Trophoblast cell (in vitro differentiated cells and primary cell): Measurements from ENCODE around the gene PBX1.

Source experiments
- DNase-seq, 2 donors: peaks; one replicate each; pipeline ENCODE4 v3.0.0-alpha.2; 2016
- H2AFZ ChIP-seq: 2 replicates; pipeline ENCODE4 v1.6.1; 2013; ENCODE audit warnings: low read length, moderate library complexity, mild to moderate bottlenecking; ENCODE audit not compliant: insufficient read depth, poor library complexity
- H2AK5ac ChIP-seq: 2 replicates; pipeline ENCODE4 v1.6.1; 2013; ENCODE audit warnings: mild to moderate bottlenecking, low read length
- H2BK120ac ChIP-seq: 2 replicates; pipeline ENCODE4 v1.6.1; 2013; ENCODE audit warnings: low read length, mild to moderate bottlenecking, moderate library complexity; ENCODE audit not compliant: insufficient read depth, poor library complexity
- H2BK12ac ChIP-seq: 2 replicates; pipeline ENCODE4 v1.6.1; 2013; ENCODE audit warnings: mild to moderate bottlenecking, low read length, moderate library complexity
- H2BK5ac ChIP-seq: 2 replicates; pipeline ENCODE4 v1.6.1; 2013; ENCODE audit warnings: low read length, low read depth, moderate library complexity, mild to moderate bottlenecking; ENCODE audit not compliant: poor library complexity
- H3K14ac ChIP-seq: 2 replicates; pipeline ENCODE4 v1.6.1; 2013; ENCODE audit warnings: mild to moderate bottlenecking, low read length
- H3K18ac ChIP-seq: 2 replicates; pipeline ENCODE4 v1.6.1; 2013; ENCODE audit warnings: mild to moderate bottlenecking, low read length
- H3K23ac ChIP-seq: 2 replicates; pipeline ENCODE4 v1.6.1; 2013; ENCODE audit warnings: low read length
- H3K27ac ChIP-seq: 2 replicates; pipeline ENCODE4 v1.5.1; 2013; ENCODE audit warnings: low read depth, mild to moderate bottlenecking, inconsistent platforms, low read length, moderate library complexity
- H3K27me3 ChIP-seq: 2 replicates; pipeline ENCODE4 v1.6.1; 2013; ENCODE audit warnings: inconsistent platforms, mild to moderate bottlenecking, low read length, moderate library complexity; ENCODE audit not compliant: insufficient read depth
- H3K36me3 ChIP-seq, 2 experiments: 1 replicate in 1 of 2; 2 replicates in 1 of 2; pipeline ENCODE4 v1.6.1; 2013; ENCODE audit warnings: low read length in 2 of 2, mild to moderate bottlenecking in 2 of 2, moderate library complexity in 1 of 2; ENCODE audit not compliant: insufficient read depth in 2 of 2, control insufficient read depth in 1 of 2
- H3K4ac ChIP-seq: 2 replicates; pipeline ENCODE4 v1.6.1; 2013; ENCODE audit warnings: low read depth, mild to moderate bottlenecking, low read length, moderate library complexity
- H3K4me1 ChIP-seq, 2 experiments: 1 replicate in 1 of 2; 2 replicates in 1 of 2; pipeline ENCODE4 v1.6.1; 2013; ENCODE audit warnings: low read length in 2 of 2, mild to moderate bottlenecking in 2 of 2, moderate library complexity in 1 of 2; ENCODE audit not compliant: insufficient read depth in 2 of 2, control insufficient read depth in 1 of 2
- H3K4me2 ChIP-seq: 2 replicates; pipeline ENCODE4 v1.6.1; 2013; ENCODE audit warnings: inconsistent platforms, mild to moderate bottlenecking, low read length, moderate library complexity
- H3K4me3 ChIP-seq: 2 replicates; pipeline ENCODE4 v1.5.1; 2013; ENCODE audit warnings: mild to moderate bottlenecking, low read depth, low read length, inconsistent platforms
- H3K79me1 ChIP-seq: one replicate; pipeline ENCODE4 v1.6.1; 2013; ENCODE audit warnings: low read length
- H3K79me2 ChIP-seq: 2 replicates; pipeline ENCODE4 v1.6.1; 2013; ENCODE audit warnings: low read length, mild to moderate bottlenecking; ENCODE audit not compliant: control insufficient read depth, insufficient read depth, poor library complexity
- H3K9ac ChIP-seq: 2 replicates; pipeline ENCODE4 v1.6.1; 2013; ENCODE audit warnings: mild to moderate bottlenecking, low read length
- H3K9me3 ChIP-seq: 2 replicates; pipeline ENCODE4 v1.6.1; 2013; ENCODE audit warnings: low read depth, mild to moderate bottlenecking, control low read depth, inconsistent platforms, low read length; ENCODE audit not compliant: insufficient read depth
- H4K12ac ChIP-seq: 2 replicates; pipeline ENCODE4 v1.6.1; 2013; ENCODE audit warnings: low read depth, mild to moderate bottlenecking, low read length, moderate library complexity
- H4K8ac ChIP-seq: 2 replicates; pipeline ENCODE4 v1.6.1; 2013; ENCODE audit warnings: low read depth, mild to moderate bottlenecking, low read length, moderate library complexity
- H4K91ac ChIP-seq: one replicate; pipeline ENCODE4 v1.6.1; 2013; ENCODE audit warnings: low read depth, mild to moderate bottlenecking, low read length, moderate library complexity
- WGBS: extraction: QIAGEN DNeasy Blood & Tissue Kit; methylation state at CpG from one replicate; pipeline ENCODE4 v1.1.7; 2013; ENCODE audit warnings: missing lambda C conversion rate; ENCODE audit not compliant: insufficient read length, insufficient coverage; ENCODE audit errors: extremely low coverage; 5-methylcytosine and 5-hydroxymethylcytosine counted together

PBX1 gene

DNA sequence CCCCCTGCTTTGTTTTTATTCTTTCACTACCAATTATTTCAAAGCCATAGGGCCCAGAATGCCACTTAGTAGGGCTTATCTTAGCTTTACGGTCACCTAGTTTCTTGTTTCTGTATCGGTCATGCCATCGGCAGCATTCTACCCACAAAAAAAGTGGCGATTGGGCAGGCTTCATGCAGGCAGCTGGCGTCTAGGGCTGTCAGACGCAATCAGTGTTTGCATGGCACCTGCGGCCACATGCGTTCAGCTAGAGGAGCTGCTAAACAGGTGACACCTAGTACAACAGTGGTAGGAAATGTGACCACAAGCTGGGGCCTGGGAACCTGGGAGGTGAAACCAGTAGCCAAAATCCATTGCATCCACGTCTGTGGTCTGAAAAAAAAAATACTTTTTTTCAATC is 262.7 kb downstream of the PBX1 start:
- no peak overlapping the region for H2BK5ac ChIP-seq
- H3K9ac ChIP-seq, result no peak overlapping the region
- H3K14ac ChIP-seq, result no peak overlapping the region
- H3K4ac ChIP-seq, result no peak overlapping the region
- no peak overlapping the region for H2BK120ac ChIP-seq
- no peak overlapping the region for H2AFZ ChIP-seq
- H3K9me3 ChIP-seq, result no peaks in the 10 kb centered on the region
- no peaks in the 10 kb centered on the region for H3K79me1 ChIP-seq
- WGBS, result no CpG with 5 or more reads among the region's 9 CpGs
- no peak overlapping the region for H4K91ac ChIP-seq
- H4K12ac ChIP-seq, result no peak overlapping the region
- peaks cover 13 to 30% of the 10 kb centered on the region in 2 experiments for H3K36me3 ChIP-seq
- H4K8ac ChIP-seq, result no peak overlapping the region
- no peak for DNase-seq
- no peak overlapping the region for H3K27ac ChIP-seq
- H3K18ac ChIP-seq, result no peak overlapping the region
- H2AK5ac ChIP-seq, result no peak overlapping the region
- no peak overlapping the region for H2BK12ac ChIP-seq
- no peaks in the 10 kb centered on the region for H3K27me3 ChIP-seq
- no peak overlapping the region for H3K4me3 ChIP-seq
- no peaks in the 10 kb centered on the region for H3K79me2 ChIP-seq
- no peak overlapping the region for H3K23ac ChIP-seq
- no peaks in the 10 kb centered on the region for H3K4me1 ChIP-seq
- H3K4me2 ChIP-seq, result no peak overlapping the region

DNA sequence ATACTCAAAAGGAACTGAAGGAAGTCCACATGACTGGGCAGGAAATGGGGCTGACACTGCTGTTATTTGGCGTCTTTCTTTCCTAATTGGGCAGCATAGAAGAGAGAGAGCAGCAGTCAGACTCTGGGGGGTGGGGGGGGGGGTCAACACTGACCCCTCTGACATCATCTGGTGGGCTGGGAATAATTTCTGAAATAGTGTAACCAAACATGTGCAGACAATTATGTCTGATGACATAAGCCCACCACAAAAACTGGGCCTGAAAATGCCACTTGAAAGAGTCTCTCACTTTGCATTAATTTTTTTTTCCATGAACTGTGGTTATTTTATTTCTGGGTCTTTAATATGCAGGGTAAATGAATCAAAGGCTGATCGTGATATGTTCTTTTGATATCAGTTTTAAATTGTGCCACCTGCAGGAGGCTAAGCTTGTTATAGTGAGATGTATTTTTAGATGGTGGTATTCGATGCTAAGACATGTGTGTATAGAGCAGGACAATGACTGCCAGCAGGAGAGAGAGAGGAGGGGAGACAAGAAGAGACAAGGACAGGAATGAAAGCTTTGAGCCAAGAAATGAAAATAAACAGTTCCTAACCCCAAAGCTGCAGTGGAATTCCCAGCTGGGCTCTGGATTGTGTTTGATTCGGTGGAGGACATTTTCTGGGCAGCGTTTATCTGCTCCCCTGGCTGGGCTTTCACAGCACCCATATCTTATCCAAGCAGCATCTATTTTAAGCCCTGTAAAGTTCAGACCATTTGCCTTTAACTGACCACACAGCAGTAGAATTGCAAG is 264.7 kb downstream of the PBX1 start:
- Histone ChIP-seq H4K8ac (no peak overlapping the region), H3K14ac (no peak overlapping the region), H3K4ac (no peak overlapping the region), H3K23ac (no peak overlapping the region), H3K79me2 (no peaks in the 10 kb centered on the region), H3K79me1 (no peaks in the 10 kb centered on the region), H4K91ac (no peak overlapping the region), H3K18ac (no peak overlapping the region), H2AK5ac (no peak overlapping the region), H3K9ac (no peak overlapping the region), H3K27ac (no peak overlapping the region), H3K4me3 (no peak overlapping the region), H3K27me3 (no peaks in the 10 kb centered on the region), H3K4me2 (no peak overlapping the region), H3K4me1 (no peaks in the 10 kb centered on the region), H2AFZ (no peak overlapping the region), H2BK12ac (no peak overlapping the region), H3K36me3 (peaks cover 13 to 30% of the 10 kb centered on the region in 2 experiments), H2BK120ac (no peak overlapping the region), H2BK5ac (no peak overlapping the region), H4K12ac (no peak overlapping the region), H3K9me3 (no peaks in the 10 kb centered on the region)
- no CpG with 5 or more reads among the region's 5 CpGs for WGBS
- DNase-seq, result no peak

DNA sequence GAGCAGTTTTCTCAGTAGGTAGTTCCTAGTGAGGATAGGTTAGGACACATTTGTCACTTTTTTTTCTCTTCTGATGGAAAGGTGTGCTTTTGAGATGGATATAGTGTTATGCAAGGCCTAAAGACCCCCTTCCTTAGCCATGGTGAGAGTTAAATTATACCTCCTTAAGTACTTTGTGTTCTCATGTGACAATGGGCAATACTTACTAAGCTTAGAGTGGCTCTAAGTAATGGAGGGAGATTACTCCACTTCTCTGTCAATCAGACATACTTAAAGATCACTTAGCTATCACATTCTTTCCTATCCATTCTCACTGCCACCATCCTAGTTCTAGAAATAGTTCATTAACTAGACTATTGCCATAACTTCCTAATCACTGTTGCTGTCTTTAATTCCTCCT is 265.6 kb downstream of the PBX1 start:
- peaks cover 13 to 31% of the 10 kb centered on the region in 2 experiments for H3K36me3 ChIP-seq
- H2BK120ac ChIP-seq, result no peak overlapping the region
- no peak for DNase-seq
- no peaks in the 10 kb centered on the region for H3K79me1 ChIP-seq
- H2AK5ac ChIP-seq, result no peak overlapping the region
- H3K4me2 ChIP-seq, result no peak overlapping the region
- H4K91ac ChIP-seq, result no peak overlapping the region
- H3K4me3 ChIP-seq, result no peak overlapping the region
- H3K23ac ChIP-seq, result no peak overlapping the region
- no peak overlapping the region for H3K9ac ChIP-seq
- H4K8ac ChIP-seq, result no peak overlapping the region
- no peak overlapping the region for H2AFZ ChIP-seq
- no peak overlapping the region for H3K14ac ChIP-seq
- no peak overlapping the region for H3K4ac ChIP-seq
- H2BK12ac ChIP-seq, result no peak overlapping the region
- H3K4me1 ChIP-seq, result no peaks in the 10 kb centered on the region
- no peaks in the 10 kb centered on the region for H3K27me3 ChIP-seq
- H3K79me2 ChIP-seq, result no peaks in the 10 kb centered on the region
- no peak overlapping the region for H3K27ac ChIP-seq
- no peaks in the 10 kb centered on the region for H3K9me3 ChIP-seq
- no peak overlapping the region for H2BK5ac ChIP-seq
- H4K12ac ChIP-seq, result no peak overlapping the region
- no peak overlapping the region for H3K18ac ChIP-seq

DNA sequence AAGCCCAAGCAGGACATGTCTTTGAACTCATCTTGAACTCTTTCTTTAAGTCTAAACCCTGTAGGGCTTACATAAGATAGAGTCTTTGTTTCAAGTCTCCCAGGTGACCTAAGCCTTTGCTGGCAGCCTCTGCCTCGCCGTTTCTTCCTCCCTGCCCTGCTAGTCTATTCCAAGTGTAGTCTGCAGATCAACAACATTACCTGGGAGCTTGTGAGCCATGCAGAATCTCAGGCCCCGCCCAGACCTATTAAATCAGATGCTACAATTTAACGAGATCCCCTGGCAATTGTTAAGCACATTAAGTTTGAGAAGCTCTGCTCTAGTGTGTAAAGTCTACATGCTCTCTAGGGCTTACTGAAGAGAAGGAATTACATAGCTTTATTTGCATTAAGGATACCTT is 271.6 kb downstream of the PBX1 start:
- H2AFZ ChIP-seq, result no peak overlapping the region
- no CpG with 5 or more reads among the region's 4 CpGs for WGBS
- H3K36me3 ChIP-seq, result peaks cover 2 to 5% of the 10 kb centered on the region in 2 experiments
- no peaks in the 10 kb centered on the region for H3K9me3 ChIP-seq
- H3K79me2 ChIP-seq, result no peaks in the 10 kb centered on the region
- H3K27ac ChIP-seq, result no peak overlapping the region
- no peak overlapping the region for H2BK5ac ChIP-seq
- no peak overlapping the region for H3K4me3 ChIP-seq
- H4K91ac ChIP-seq, result no peak overlapping the region
- no peak for DNase-seq
- H2AK5ac ChIP-seq, result no peak overlapping the region
- no peak overlapping the region for H3K23ac ChIP-seq
- no peak overlapping the region for H3K18ac ChIP-seq
- H2BK12ac ChIP-seq, result no peak overlapping the region
- no peak overlapping the region for H3K9ac ChIP-seq
- no peaks in the 10 kb centered on the region for H3K4me1 ChIP-seq
- no peak overlapping the region for H4K12ac ChIP-seq
- H3K14ac ChIP-seq, result no peak overlapping the region
- no peaks in the 10 kb centered on the region for H3K27me3 ChIP-seq
- no peak overlapping the region for H4K8ac ChIP-seq
- H3K4me2 ChIP-seq, result no peak overlapping the region
- no peak overlapping the region for H2BK120ac ChIP-seq
- no peaks in the 10 kb centered on the region for H3K79me1 ChIP-seq
- no peak overlapping the region for H3K4ac ChIP-seq
